Measurements from ENCODE around the gene PER1. TPM values are rescaled to one million over a fixed set of nuclear protein-coding genes. Genes with fewer than 3 reads are reported as not detected.

The PER1 gene
- total and polyA plus RNA-seq, 2 of the 13 experiments (the other 11 are each of a cell fraction or from before 2014, with no cell fraction given), result 2.6 to 3.6 TPM

- peak overlapping the region; percentile 56 for H2AFZ ChIP-seq (ENCODE audit: low read length)
- intact Hi-C loops (cut with micrococcal nuclease; ENCODE audit: unreplicated experiment), result loop anchor here (2.0 to 5.0 kb wide), 2 partner anchors 49 to 68 kb away; partner anchors contain the start of gene ALOXE3
- H3K4me1 ChIP-seq (ENCODE audit: insufficient read depth, low read length), result peaks cover 39% of the 10 kb centered on the region
- ATAC-seq, result no peak
- ChIA-PET POLR2A (interaction anchor here (0.9 to 9.9 kb wide), 7 partner anchors 11 to 109 kb away, joined by 3 to 160 read pairs (median 6); partner anchors contain the start of genes PFAS, SLC25A35 and TMEM107), CTCF (ENCODE audit: low intra/inter-chr PET ratio, low total read pairs) (interaction anchor here (0.8 to 1.3 kb wide), 2 partner anchors 48 to 65 kb away, joined by 3 to 6 read pairs; no protein-coding TSS in a partner anchor)
- H3K36me3 ChIP-seq (replicated peaks in 1 of 2; ENCODE audit: control insufficient read depth in 1 of 2, insufficient read depth in 2 of 2, low read length in 2 of 2), result no peaks in the 10 kb centered on the region
- peaks cover 6% of the 10 kb centered on the region for H4K20me1 ChIP-seq (ENCODE audit: insufficient read depth, low read length)
- H3K4me3 ChIP-seq (replicated peaks in 1 of 3; ENCODE audit: insufficient read depth in 1 of 3, low read depth in 2 of 3, low read length in 3 of 3), result peak overlapping the region; percentile 71 to 93 (median 87)
- H3K27me3 ChIP-seq (ENCODE audit: control insufficient read depth in 1 of 2, insufficient read depth in 2 of 2, low read length in 2 of 2), result no peaks in the 10 kb centered on the region; a peak in 1 of 5 replicates
- no peak for DNase-seq (ENCODE audit: low spot score)
- H3K79me2 ChIP-seq (ENCODE audit: insufficient read depth, low read length), result peaks cover 8% of the 10 kb centered on the region
- H3K27ac ChIP-seq (ENCODE audit: extremely low read length, insufficient read depth, low read length), result peak overlapping the region; percentile 81
- peak overlapping the region; percentile 98 for H3K4me2 ChIP-seq (ENCODE audit: low read depth, low read length)
- FAIRE-seq, result no peak
- peak overlapping the region; percentile 82 for H3K9ac ChIP-seq (ENCODE audit: insufficient read depth, low read depth, low read length)
- no TSS peak for BruUV-seq (replicated peaks)
- in situ Hi-C loops (cut with HindIII; ENCODE audit: extremely low pct_ligation_motif_present, low pct_unique_long_range_greater_than_20kb), result loop anchor here (5.0 to 10.0 kb wide), 2 partner anchors 36 to 62 kb away; partner anchors contain the start of gene HES7
- H3K9me3 ChIP-seq (ENCODE audit: low read length), result no peaks in the 10 kb centered on the region
- 0% methylated on average over 12 of the region's 23 CpGs for WGBS (ENCODE audit: low lambda C conversion rate)
- TF ChIP-seq KLF11 (CRISPR knock-in tag; IDR thresholded peaks at IDR 0.05) (no peak), ZNF274 (CRISPR knock-in tag; IDR thresholded peaks at IDR 0.05) (no peak), MED13 (CRISPR knock-in tag; IDR thresholded peaks at IDR 0.05) (no peak), GPN1 (CRISPR knock-in tag; IDR thresholded peaks at IDR 0.05; ENCODE audit: borderline replicate concordance) (no peak), ZNF451 (CRISPR knock-in tag; IDR thresholded peaks at IDR 0.05) (no peak; the same call in 1 of the 2 replicates), ZBTB38 (CRISPR knock-in tag; IDR thresholded peaks at IDR 0.05) (no peak; the same call in 1 of the 2 replicates), UBTF (CRISPR knock-in tag; IDR thresholded peaks at IDR 0.05) (peak; percentile 48; the same call in 1 of the 2 replicates), TARDBP (CRISPR knock-in tag; IDR thresholded peaks at IDR 0.05) (no peak), POLR2G (IDR thresholded peaks at IDR 0.05; ENCODE audit: low read depth, low read length) (no peak), ZNF101 (CRISPR knock-in tag; IDR thresholded peaks at IDR 0.05; ENCODE audit: borderline replicate concordance, low read depth) (peak; percentile 60; the same call in 1 of the 2 replicates), RCOR2 (CRISPR knock-in tag; IDR thresholded peaks at IDR 0.05) (no peak), STAT5B (CRISPR knock-in tag; IDR thresholded peaks at IDR 0.05) (no peak), XRCC5 (optimal IDR thresholded peaks at IDR 0.05; ENCODE audit: low read length) (no peak), RARG (CRISPR knock-in tag; IDR thresholded peaks at IDR 0.05; ENCODE audit: low read depth) (peak; percentile 93; the same call in 1 of the 2 replicates), TCF7L2 (IDR thresholded peaks at IDR 0.05; ENCODE audit: low read depth, low read length) (no peak), HOXA5 (CRISPR knock-in tag; IDR thresholded peaks at IDR 0.05) (no peak; the same call in 1 of the 2 replicates), ZNF142 (CRISPR knock-in tag; IDR thresholded peaks at IDR 0.05) (no peak), SALL1 (CRISPR knock-in tag; IDR thresholded peaks at IDR 0.05) (no peak), ASH2L (IDR thresholded peaks at IDR 0.05; ENCODE audit: insufficient read length, low read depth, low read length) (peak; percentile 82)
Observed at GRCh38 chr17:8186446-8186786, 34.2 kb upstream of the PER1 start.

All from HepG2 (cell line).